ENCODE data around the gene SERPINA6.

DNA sequence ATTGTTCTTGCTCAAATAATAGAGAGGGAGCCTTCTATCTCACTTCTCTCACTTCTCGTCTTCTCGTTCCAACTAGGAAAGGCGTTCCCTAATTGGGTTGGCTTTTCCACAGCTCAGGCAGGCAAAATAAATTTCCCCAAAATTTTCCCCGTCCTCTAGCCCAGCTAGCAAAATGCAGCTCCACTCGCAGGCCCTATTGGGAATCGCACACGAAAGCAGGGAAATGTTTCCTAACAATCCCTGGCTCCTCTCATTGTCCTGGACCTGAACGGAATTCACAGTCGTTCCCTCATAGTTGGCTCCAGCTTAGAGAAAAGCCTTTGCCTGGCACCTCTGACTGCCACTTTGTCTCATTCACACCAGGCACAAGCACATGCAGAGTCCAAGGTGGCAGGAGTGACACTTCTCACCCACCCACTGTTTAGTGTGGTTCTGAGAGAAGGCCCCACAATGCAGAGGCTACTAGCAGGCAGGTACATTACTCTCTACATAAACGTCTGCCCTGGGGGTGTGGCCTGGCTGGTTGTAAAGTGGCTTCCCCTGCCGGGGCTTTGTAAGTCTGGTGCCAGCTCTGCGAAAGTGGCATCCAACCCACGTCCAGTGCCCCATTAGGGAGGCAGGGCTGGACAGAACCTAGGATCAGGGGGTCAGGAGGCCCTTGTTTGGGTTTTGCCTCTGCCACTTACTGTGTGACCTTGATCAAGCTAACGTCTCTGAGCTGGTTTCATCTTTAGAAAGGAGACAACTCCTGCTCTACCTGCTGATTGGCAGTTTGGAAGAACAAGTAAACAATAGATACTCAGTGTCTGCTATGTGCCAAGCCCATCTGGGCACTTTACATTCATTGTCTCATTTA, 34.3 kb downstream of the SERPINA6 start:
- TF ChIP-seq POLR2AphosphoS5 (IDR thresholded peaks at IDR 0.05) (no peak), EP300 (IDR thresholded peaks at IDR 0.05) (no peak)
- TF ChIP-seq, protein P1, sequence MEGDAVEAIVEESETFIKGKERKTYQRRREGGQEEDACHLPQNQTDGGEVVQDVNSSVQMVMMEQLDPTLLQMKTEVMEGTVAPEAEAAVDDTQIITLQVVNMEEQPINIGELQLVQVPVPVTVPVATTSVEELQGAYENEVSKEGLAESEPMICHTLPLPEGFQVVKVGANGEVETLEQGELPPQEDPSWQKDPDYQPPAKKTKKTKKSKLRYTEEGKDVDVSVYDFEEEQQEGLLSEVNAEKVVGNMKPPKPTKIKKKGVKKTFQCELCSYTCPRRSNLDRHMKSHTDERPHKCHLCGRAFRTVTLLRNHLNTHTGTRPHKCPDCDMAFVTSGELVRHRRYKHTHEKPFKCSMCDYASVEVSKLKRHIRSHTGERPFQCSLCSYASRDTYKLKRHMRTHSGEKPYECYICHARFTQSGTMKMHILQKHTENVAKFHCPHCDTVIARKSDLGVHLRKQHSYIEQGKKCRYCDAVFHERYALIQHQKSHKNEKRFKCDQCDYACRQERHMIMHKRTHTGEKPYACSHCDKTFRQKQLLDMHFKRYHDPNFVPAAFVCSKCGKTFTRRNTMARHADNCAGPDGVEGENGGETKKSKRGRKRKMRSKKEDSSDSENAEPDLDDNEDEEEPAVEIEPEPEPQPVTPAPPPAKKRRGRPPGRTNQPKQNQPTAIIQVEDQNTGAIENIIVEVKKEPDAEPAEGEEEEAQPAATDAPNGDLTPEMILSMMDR (IDR thresholded peaks at IDR 0.05): no peak

Measured in stomach (tissue), 4 donors.